ENCODE results near the gene ST8SIA4.

ST8SIA4 gene

DNA sequence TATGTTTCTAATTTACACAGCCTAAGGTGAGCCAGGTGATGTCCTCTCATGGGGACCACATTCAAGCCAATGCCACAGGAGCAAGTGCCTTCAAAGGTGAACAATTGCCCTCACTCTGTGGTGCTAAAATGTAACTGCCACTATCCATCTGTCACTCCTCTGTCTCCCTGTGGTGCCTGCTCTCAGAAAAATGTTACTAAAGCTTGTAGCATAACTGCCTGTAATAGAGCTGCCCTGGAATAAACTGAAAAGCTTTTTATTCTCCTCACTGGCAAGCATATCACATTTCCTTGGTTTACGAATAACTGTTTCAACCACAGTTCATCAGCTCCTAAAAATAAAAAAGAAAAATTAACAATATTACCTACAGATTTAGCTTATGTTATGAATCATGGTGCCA lies 142.4 kb downstream of the ST8SIA4 start:
- Histone ChIP-seq H3K9ac (ENCODE audit: low read depth, low read length, poor library complexity, severe bottlenecking) (no peak overlapping the region), H3K4me2 (ENCODE audit: low read depth, low read length, poor library complexity, severe bottlenecking) (no peak overlapping the region), H3K27me3 (ENCODE audit: insufficient read depth, low read length, poor library complexity, severe bottlenecking) (no peaks in the 10 kb centered on the region), H2AFZ (ENCODE audit: low read length) (no peak overlapping the region), H3K9me3 (ENCODE audit: insufficient read depth, low read depth, low read length) (no peaks in the 10 kb centered on the region), H3K4me1 (ENCODE audit: insufficient read depth, low read length, poor library complexity, severe bottlenecking) (no peaks in the 10 kb centered on the region), H3K79me2 (ENCODE audit: insufficient read depth, low read length) (no peaks in the 10 kb centered on the region), H4K20me1 (ENCODE audit: insufficient read depth, low read length, poor library complexity, severe bottlenecking) (no peaks in the 10 kb centered on the region), H3K36me3 (ENCODE audit: insufficient read depth, low read length) (no peaks in the 10 kb centered on the region), H3F3A (ENCODE audit: low read depth) (no peaks in the 10 kb centered on the region), H3K4me3 (ENCODE audit: low read length, poor library complexity, severe bottlenecking) (no peak overlapping the region), H3K9me2 (replicated peaks; ENCODE audit: low read depth, low read length) (no peaks in the 10 kb centered on the region)
- no peak for TF ChIP-seq EZH2phosphoT487 (IDR thresholded peaks at IDR 0.05; ENCODE audit: borderline replicate concordance)
- TF ChIP-seq, protein P1, sequence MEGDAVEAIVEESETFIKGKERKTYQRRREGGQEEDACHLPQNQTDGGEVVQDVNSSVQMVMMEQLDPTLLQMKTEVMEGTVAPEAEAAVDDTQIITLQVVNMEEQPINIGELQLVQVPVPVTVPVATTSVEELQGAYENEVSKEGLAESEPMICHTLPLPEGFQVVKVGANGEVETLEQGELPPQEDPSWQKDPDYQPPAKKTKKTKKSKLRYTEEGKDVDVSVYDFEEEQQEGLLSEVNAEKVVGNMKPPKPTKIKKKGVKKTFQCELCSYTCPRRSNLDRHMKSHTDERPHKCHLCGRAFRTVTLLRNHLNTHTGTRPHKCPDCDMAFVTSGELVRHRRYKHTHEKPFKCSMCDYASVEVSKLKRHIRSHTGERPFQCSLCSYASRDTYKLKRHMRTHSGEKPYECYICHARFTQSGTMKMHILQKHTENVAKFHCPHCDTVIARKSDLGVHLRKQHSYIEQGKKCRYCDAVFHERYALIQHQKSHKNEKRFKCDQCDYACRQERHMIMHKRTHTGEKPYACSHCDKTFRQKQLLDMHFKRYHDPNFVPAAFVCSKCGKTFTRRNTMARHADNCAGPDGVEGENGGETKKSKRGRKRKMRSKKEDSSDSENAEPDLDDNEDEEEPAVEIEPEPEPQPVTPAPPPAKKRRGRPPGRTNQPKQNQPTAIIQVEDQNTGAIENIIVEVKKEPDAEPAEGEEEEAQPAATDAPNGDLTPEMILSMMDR (conservative IDR thresholded peaks at IDR 0.05; ENCODE audit: low read length): no peak

DNA sequence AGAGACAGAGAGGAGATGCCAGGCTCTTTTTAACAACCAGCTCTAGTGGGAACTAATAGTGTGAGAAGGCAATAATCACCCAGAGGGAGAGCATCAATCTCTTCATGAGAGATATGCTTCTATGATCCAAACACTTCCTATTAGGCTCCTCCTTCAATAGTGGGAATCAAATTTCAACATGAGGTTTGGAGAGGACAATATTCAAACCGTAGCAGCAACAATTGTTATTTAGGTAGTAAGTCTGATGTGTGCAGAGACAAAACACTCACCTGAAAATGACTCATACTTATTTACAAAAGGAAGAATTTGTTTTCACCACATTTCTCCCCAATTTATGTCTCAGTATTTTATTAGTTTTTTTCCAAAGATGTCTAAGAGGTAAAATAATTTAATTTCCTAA lies 144.3 kb downstream of the ST8SIA4 start:
- no peak overlapping the region for H3K4me3 ChIP-seq (ENCODE audit: low read length, poor library complexity, severe bottlenecking)
- H3K9ac ChIP-seq (ENCODE audit: low read depth, low read length, poor library complexity, severe bottlenecking): no peak overlapping the region
- no peak overlapping the region for H3K4me2 ChIP-seq (ENCODE audit: low read depth, low read length, poor library complexity, severe bottlenecking)
- no peaks in the 10 kb centered on the region for H3F3A ChIP-seq (ENCODE audit: low read depth)
- H3K27me3 ChIP-seq (ENCODE audit: insufficient read depth, low read length, poor library complexity, severe bottlenecking): no peaks in the 10 kb centered on the region
- H3K9me2 ChIP-seq (replicated peaks; ENCODE audit: low read depth, low read length): no peaks in the 10 kb centered on the region
- H4K20me1 ChIP-seq (ENCODE audit: insufficient read depth, low read length, poor library complexity, severe bottlenecking): no peaks in the 10 kb centered on the region
- no peaks in the 10 kb centered on the region for H3K36me3 ChIP-seq (ENCODE audit: insufficient read depth, low read length)
- H2AFZ ChIP-seq (ENCODE audit: low read length): no peak overlapping the region
- no peaks in the 10 kb centered on the region for H3K4me1 ChIP-seq (ENCODE audit: insufficient read depth, low read length, poor library complexity, severe bottlenecking)
- H3K9me3 ChIP-seq (ENCODE audit: insufficient read depth, low read depth, low read length): no peaks in the 10 kb centered on the region
- H3K79me2 ChIP-seq (ENCODE audit: insufficient read depth, low read length): no peaks in the 10 kb centered on the region
- no peak for TF ChIP-seq EZH2phosphoT487 (IDR thresholded peaks at IDR 0.05; ENCODE audit: borderline replicate concordance)
- TF ChIP-seq, protein P1 (conservative IDR thresholded peaks at IDR 0.05; ENCODE audit: low read length): no peak

DNA sequence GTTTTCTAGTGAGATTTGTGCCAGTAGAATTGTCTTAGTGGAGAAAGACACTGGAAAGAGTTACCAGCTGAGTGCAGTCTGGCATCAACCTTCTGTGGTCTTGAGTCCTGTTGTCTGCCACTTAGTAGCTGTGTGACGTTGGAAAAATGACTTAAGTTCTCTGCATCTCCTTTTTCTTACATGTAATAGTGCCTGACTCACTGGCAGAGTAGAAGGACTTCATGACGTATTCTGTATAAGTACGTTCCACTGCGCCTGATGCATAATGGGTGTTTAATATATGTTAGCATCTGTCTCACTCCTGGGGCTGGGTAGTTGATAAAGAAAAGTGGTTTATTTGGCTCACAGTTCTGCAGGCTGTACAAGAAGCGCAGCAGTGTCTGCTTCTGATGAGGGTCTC lies 144.8 kb downstream of the ST8SIA4 start:
- no peak overlapping the region for H2AFZ ChIP-seq (ENCODE audit: low read length)
- no peak overlapping the region for H3K9ac ChIP-seq (ENCODE audit: low read depth, low read length, poor library complexity, severe bottlenecking)
- no peaks in the 10 kb centered on the region for H3K9me3 ChIP-seq (ENCODE audit: insufficient read depth, low read depth, low read length)
- H3K4me3 ChIP-seq (ENCODE audit: low read length, poor library complexity, severe bottlenecking): no peak overlapping the region
- TF ChIP-seq EZH2phosphoT487 (IDR thresholded peaks at IDR 0.05; ENCODE audit: borderline replicate concordance): no peak
- TF ChIP-seq, protein P1 (conservative IDR thresholded peaks at IDR 0.05; ENCODE audit: low read length): no peak
- H3K27me3 ChIP-seq (ENCODE audit: insufficient read depth, low read length, poor library complexity, severe bottlenecking): no peaks in the 10 kb centered on the region
- H4K20me1 ChIP-seq (ENCODE audit: insufficient read depth, low read length, poor library complexity, severe bottlenecking): no peaks in the 10 kb centered on the region
- H3K36me3 ChIP-seq (ENCODE audit: insufficient read depth, low read length): no peaks in the 10 kb centered on the region
- H3K9me2 ChIP-seq (replicated peaks; ENCODE audit: low read depth, low read length): no peaks in the 10 kb centered on the region
- no peak overlapping the region for H3K4me2 ChIP-seq (ENCODE audit: low read depth, low read length, poor library complexity, severe bottlenecking)
- no peaks in the 10 kb centered on the region for H3K4me1 ChIP-seq (ENCODE audit: insufficient read depth, low read length, poor library complexity, severe bottlenecking)
- H3K79me2 ChIP-seq (ENCODE audit: insufficient read depth, low read length): no peaks in the 10 kb centered on the region
- no peaks in the 10 kb centered on the region for H3F3A ChIP-seq (ENCODE audit: low read depth)

All from Loucy (cell line).